GM18498 (cell line): ENCODE measurements around the gene CNTN1.

ENCODE experiments used
- ATAC-seq: cut with Tn5 transposase; IDR thresholded peaks from one replicate; pipeline ENCODE4 v1.9.1; 2021; ENCODE audit warnings: mild to moderate bottlenecking, moderate library complexity; ENCODE audit not compliant: unreplicated experiment

Gene CNTN1

GRCh38 chr12:41100572-41100971 is 408.3 kb downstream of the CNTN1 start:
- no peak for ATAC-seq

- no peak for ATAC-seq
These were observed 409.6 kb downstream of the CNTN1 start for GRCh38 chr12:41101806-41102205.

GRCh38 chr12:41103614-41104013 is 411.4 kb downstream of the CNTN1 start:
- ATAC-seq: no peak

DNA sequence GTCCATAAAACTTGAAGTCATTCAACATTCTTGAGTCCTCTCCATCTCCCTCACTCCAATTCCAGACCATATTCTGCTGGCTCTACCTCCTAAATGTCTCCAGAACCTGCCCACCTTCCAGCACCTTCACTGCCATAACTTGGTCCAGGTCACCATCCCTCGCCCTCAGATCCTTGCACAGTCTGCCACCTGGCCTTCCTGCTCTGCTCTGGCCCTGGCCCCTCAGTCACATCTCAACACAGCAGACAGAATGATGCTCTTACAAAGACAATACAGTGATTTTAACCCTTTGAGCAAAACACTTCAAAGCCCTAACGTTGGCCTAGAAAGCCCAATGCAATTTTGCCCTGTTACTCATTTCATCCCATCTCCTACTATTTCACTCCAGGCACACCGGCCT is 414.1 kb downstream of the CNTN1 start:
- ATAC-seq: no peak

- no peak for ATAC-seq
These were observed 415.8 kb downstream of the CNTN1 start for GRCh38 chr12:41108032-41108431.

- ATAC-seq: no peak
These were observed 420.7 kb downstream of the CNTN1 start for GRCh38 chr12:41112903-41113302.

DNA sequence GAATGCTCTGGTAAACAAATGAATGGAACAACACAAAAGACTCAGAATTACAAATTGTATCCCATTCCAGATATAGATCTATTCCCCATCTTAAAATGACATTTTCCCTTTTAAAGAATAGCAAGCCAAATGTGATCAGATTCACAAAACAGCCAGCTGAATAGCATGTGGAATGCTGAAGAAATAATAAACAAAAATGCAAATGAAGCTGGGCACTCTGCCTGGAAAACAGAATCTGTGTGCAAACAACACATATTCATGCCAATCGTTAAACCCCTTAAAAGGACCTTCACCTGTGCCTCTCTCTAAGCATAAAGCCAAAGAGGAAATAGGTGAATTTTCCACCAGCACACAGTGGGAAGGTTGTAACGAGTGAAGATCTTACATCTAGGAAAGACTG is 428.0 kb downstream of the CNTN1 start:
- no peak for ATAC-seq

GRCh38 chr12:41121374-41121773 is 429.1 kb downstream of the CNTN1 start:
- ATAC-seq: no peak
